ENCODE measurements around the gene BABAM2. TPM values are rescaled to one million over a fixed set of nuclear protein-coding genes. Genes with fewer than 3 reads are reported as not detected.

Gene BABAM2
- total and polyA plus RNA-seq, 9 of the 15 experiments (the other 6 are each of a cell fraction or from before 2014, with no cell fraction given) = 10.9 to 37.4 (median 25.6) TPM

DNA sequence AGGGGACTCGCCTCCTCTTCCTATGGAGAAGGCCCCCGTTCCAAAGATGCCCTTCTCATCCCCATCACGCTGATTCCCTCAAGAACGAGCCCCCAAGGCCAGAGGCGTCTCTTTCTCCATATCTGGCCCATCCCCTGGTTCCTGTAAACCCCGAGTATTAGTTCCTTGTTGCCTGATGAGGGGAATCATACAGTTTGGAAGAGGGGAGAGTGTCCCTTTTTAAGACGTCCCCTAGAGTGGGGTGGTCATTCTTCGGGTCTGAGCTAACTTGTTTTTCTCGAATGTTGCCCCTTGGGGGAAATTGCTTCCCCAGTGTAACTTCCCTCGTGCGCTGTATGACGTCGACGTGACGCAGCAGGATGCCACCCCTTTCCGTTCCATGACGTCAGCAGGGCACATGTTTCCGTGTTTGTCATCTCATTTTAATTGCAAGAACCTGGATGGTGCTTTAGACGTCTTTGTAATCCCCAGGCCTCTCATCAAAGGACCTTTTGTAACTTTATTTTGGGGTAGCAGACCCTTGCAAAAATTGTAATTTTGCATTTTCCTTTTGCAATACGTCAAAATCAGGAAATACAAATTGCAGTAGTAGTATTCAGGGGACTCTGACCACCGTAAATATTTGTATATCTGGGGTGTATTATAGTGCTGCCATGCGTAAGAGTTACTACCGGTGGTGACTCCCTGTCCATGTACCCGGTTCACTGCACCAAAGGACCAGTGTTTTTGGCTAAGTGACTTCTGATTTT, 569 bp downstream of the BABAM2 start (continued):
- TF ChIP-seq GABPB1 (CRISPR knock-in tag; IDR thresholded peaks at IDR 0.05) (peak; percentile 95), SRSF1 (IDR thresholded peaks at IDR 0.05; ENCODE audit: low read depth, low read length) (no peak), TRIM24 (IDR thresholded peaks at IDR 0.05) (0 out of 4 replicates have a peak, but pooled peaks of 1 of the 2 experiments have one; percentile 14), KDM5B (IDR thresholded peaks at IDR 0.05; ENCODE audit: insufficient replicate concordance, low read depth, low read length) (peak; percentile 2), SREBF2 (CRISPR knock-in tag; IDR thresholded peaks at IDR 0.05) (no peak), RHOXF2B (CRISPR knock-in tag; conservative IDR thresholded peaks at IDR 0.05) (no peak), DPF2 (IDR thresholded peaks at IDR 0.05) (peak; percentile 27; the same call in 1 of the 2 replicates), NFATC3 (IDR thresholded peaks at IDR 0.05) (peak; percentile 93), KDM1A (IDR thresholded peaks at IDR 0.05) (peak in 1 of 2 experiments; percentile 54; a peak in 1 of 4 replicates), FOXK1 (CRISPR knock-in tag; IDR thresholded peaks at IDR 0.05; ENCODE audit: borderline replicate concordance) (no peak), ZNF589 (CRISPR knock-in tag; IDR thresholded peaks at IDR 0.05; ENCODE audit: low read depth) (no peak), RBBP5 (IDR thresholded peaks at IDR 0.05; ENCODE audit: borderline replicate concordance, insufficient read depth, low read length, poor library complexity, severe bottlenecking) (peak; percentile 14)
- TF ChIP-seq, protein P1, sequence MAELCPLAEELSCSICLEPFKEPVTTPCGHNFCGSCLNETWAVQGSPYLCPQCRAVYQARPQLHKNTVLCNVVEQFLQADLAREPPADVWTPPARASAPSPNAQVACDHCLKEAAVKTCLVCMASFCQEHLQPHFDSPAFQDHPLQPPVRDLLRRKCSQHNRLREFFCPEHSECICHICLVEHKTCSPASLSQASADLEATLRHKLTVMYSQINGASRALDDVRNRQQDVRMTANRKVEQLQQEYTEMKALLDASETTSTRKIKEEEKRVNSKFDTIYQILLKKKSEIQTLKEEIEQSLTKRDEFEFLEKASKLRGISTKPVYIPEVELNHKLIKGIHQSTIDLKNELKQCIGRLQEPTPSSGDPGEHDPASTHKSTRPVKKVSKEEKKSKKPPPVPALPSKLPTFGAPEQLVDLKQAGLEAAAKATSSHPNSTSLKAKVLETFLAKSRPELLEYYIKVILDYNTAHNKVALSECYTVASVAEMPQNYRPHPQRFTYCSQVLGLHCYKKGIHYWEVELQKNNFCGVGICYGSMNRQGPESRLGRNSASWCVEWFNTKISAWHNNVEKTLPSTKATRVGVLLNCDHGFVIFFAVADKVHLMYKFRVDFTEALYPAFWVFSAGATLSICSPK (IDR thresholded peaks at IDR 0.05; ENCODE audit: borderline replicate concordance) = no peak
- TF ChIP-seq, protein P2, sequence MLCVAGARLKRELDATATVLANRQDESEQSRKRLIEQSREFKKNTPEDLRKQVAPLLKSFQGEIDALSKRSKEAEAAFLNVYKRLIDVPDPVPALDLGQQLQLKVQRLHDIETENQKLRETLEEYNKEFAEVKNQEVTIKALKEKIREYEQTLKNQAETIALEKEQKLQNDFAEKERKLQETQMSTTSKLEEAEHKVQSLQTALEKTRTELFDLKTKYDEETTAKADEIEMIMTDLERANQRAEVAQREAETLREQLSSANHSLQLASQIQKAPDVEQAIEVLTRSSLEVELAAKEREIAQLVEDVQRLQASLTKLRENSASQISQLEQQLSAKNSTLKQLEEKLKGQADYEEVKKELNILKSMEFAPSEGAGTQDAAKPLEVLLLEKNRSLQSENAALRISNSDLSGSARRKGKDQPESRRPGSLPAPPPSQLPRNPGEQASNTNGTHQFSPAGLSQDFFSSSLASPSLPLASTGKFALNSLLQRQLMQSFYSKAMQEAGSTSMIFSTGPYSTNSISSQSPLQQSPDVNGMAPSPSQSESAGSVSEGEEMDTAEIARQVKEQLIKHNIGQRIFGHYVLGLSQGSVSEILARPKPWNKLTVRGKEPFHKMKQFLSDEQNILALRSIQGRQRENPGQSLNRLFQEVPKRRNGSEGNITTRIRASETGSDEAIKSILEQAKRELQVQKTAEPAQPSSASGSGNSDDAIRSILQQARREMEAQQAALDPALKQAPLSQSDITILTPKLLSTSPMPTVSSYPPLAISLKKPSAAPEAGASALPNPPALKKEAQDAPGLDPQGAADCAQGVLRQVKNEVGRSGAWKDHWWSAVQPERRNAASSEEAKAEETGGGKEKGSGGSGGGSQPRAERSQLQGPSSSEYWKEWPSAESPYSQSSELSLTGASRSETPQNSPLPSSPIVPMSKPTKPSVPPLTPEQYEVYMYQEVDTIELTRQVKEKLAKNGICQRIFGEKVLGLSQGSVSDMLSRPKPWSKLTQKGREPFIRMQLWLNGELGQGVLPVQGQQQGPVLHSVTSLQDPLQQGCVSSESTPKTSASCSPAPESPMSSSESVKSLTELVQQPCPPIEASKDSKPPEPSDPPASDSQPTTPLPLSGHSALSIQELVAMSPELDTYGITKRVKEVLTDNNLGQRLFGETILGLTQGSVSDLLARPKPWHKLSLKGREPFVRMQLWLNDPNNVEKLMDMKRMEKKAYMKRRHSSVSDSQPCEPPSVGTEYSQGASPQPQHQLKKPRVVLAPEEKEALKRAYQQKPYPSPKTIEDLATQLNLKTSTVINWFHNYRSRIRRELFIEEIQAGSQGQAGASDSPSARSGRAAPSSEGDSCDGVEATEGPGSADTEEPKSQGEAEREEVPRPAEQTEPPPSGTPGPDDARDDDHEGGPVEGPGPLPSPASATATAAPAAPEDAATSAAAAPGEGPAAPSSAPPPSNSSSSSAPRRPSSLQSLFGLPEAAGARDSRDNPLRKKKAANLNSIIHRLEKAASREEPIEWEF (CRISPR knock-in tag; IDR thresholded peaks at IDR 0.05) = no peak
- TF ChIP-seq, protein P3, sequence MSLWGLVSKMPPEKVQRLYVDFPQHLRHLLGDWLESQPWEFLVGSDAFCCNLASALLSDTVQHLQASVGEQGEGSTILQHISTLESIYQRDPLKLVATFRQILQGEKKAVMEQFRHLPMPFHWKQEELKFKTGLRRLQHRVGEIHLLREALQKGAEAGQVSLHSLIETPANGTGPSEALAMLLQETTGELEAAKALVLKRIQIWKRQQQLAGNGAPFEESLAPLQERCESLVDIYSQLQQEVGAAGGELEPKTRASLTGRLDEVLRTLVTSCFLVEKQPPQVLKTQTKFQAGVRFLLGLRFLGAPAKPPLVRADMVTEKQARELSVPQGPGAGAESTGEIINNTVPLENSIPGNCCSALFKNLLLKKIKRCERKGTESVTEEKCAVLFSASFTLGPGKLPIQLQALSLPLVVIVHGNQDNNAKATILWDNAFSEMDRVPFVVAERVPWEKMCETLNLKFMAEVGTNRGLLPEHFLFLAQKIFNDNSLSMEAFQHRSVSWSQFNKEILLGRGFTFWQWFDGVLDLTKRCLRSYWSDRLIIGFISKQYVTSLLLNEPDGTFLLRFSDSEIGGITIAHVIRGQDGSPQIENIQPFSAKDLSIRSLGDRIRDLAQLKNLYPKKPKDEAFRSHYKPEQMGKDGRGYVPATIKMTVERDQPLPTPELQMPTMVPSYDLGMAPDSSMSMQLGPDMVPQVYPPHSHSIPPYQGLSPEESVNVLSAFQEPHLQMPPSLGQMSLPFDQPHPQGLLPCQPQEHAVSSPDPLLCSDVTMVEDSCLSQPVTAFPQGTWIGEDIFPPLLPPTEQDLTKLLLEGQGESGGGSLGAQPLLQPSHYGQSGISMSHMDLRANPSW (CRISPR knock-in tag; IDR thresholded peaks at IDR 0.05) = no peak
